Loucy (cell line): Measurements from ENCODE around the gene SLC12A4.

Source experiments
- EZH2phosphoT487 ChIP-seq: fragments of 200-600 bp; IDR thresholded peaks from 2 replicates; pipeline ENCODE4 v1.6.1; 2018; ENCODE audit warnings: antibody characterized with exemption, mild to moderate bottlenecking, moderate library complexity, borderline replicate concordance
- TF ChIP-seq, protein P1 (sequence below): fragments of 200-600 bp; sonication (generic); conservative IDR thresholded peaks from 2 replicates; pipeline ENCODE4 v1.5.1; 2014; ENCODE audit warnings: mild to moderate bottlenecking, antibody characterized with exemption, low read length

GRCh38 chr16:67950335-67950843 lies 18.0 kb downstream of the SLC12A4 start:
- TF ChIP-seq, protein P1, sequence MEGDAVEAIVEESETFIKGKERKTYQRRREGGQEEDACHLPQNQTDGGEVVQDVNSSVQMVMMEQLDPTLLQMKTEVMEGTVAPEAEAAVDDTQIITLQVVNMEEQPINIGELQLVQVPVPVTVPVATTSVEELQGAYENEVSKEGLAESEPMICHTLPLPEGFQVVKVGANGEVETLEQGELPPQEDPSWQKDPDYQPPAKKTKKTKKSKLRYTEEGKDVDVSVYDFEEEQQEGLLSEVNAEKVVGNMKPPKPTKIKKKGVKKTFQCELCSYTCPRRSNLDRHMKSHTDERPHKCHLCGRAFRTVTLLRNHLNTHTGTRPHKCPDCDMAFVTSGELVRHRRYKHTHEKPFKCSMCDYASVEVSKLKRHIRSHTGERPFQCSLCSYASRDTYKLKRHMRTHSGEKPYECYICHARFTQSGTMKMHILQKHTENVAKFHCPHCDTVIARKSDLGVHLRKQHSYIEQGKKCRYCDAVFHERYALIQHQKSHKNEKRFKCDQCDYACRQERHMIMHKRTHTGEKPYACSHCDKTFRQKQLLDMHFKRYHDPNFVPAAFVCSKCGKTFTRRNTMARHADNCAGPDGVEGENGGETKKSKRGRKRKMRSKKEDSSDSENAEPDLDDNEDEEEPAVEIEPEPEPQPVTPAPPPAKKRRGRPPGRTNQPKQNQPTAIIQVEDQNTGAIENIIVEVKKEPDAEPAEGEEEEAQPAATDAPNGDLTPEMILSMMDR = no peak
- TF ChIP-seq EZH2phosphoT487 = no peak
